HUES6 (cell line): Measurements from ENCODE around the gene HDHD2.
"Not testable (repeated sequence)": the region's sequence is repeated elsewhere in the genome, so short reads cannot be mapped to it uniquely, and the experiment has no call there.

Experiments
- H3K27ac ChIP-seq: 2 replicates; pipeline ENCODE4 v1.7.0; 2013; ENCODE audit warnings: low read depth, mild to moderate bottlenecking, low read length, inconsistent platforms
- H3K27me3 ChIP-seq: 2 replicates; pipeline ENCODE4 v1.6.1; 2013; ENCODE audit warnings: low read length; ENCODE audit not compliant: control insufficient read depth, insufficient read depth
- H3K36me3 ChIP-seq: 2 replicates; pipeline ENCODE4 v1.6.1; 2013; ENCODE audit warnings: low read length; ENCODE audit not compliant: control insufficient read depth, insufficient read depth
- H3K4me1 ChIP-seq: 2 replicates; pipeline ENCODE4 v1.6.1; 2013; ENCODE audit warnings: low read length; ENCODE audit not compliant: control insufficient read depth, insufficient read depth
- H3K4me3 ChIP-seq: 2 replicates; pipeline ENCODE4 v1.5.1; 2013; ENCODE audit warnings: low read depth, low read length
- H3K9ac ChIP-seq: one replicate; pipeline ENCODE4 v1.6.1; 2013; ENCODE audit warnings: mild to moderate bottlenecking, low read length
- H3K9me3 ChIP-seq: 2 replicates; pipeline ENCODE4 v1.6.1; 2013; ENCODE audit warnings: low read depth, low read length; ENCODE audit not compliant: control insufficient read depth, insufficient read depth

HDHD2 gene

DNA sequence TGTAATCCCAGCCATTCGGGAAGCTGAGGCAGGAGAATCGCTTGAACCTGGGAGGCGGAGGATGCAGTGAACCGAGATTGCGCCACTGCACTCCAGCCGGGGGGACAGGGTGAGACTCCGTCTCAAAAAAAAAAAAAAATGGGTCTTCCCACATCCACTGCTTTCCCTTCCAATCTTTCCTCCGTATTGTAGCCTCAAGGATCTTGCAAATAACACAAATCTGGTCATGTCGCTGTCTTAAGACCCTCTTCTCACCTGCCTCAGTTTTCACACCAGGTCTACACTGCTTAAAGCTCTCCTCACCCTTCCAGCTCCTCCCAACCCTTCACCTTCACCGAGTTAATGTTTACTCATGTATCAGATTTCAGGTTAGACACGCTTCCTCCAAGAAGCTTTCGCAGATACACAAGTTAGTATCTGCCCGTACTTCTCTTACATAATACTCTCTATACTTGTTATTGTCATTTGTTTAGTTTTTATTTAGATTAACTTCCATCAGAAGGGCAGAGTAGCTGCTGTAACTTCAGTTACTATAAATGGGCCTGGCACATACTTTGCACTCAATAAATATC is 24.3 kb upstream of the HDHD2 start:
- Histone ChIP-seq H3K4me1 (peaks cover 7% of the 10 kb centered on the region), H3K9ac (no peak overlapping the region), H3K9me3 (no peaks in the 10 kb centered on the region), H3K27me3 (no peaks in the 10 kb centered on the region), H3K4me3 (peak overlapping the region; percentile 99), H3K36me3 (no peaks in the 10 kb centered on the region), H3K27ac (no peak overlapping the region)

DNA sequence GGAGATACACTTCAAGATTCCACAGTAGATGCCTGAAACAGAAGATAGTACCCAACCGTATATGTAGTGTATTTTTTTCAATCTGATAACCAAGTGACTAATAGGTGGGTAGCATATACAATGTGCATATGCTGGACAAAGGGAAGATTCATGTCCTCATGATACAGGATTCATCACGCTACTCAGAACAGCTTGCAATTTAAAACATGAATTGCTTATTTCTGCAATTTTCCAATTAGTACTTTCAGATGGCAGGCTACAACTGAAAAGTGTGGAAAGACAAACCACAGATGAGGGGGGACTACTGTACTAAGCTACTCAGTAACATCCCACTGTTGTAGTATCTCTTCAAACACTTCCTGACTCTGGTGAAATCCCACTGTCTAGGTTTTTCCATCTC is 22.2 kb upstream of the HDHD2 start:
- Histone ChIP-seq H3K27me3 (no peaks in the 10 kb centered on the region), H3K9ac (no peak overlapping the region), H3K36me3 (no peaks in the 10 kb centered on the region), H3K4me3 (no peak overlapping the region), H3K9me3 (no peaks in the 10 kb centered on the region), H3K27ac (no peak overlapping the region), H3K4me1 (peaks cover 7% of the 10 kb centered on the region)

DNA sequence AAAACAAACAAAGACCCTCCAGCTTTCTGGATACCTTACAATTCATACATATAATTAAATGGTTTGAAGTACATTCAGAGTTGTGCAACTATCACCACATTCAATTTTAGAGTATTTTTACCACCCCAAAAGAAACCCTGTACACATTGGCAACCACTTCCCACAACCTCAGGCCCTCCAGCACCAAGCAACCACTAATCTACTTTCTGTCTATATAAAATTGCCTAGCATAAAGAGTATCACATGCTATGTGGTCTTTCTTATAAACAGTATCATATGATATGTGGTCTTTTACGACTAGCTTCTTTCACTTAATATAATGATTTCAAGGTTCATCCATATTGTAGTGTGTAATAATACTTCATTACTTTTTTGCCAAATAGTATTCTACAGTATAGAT is 18.6 kb upstream of the HDHD2 start:
- Histone ChIP-seq H3K9ac (no peak overlapping the region), H3K4me3 (no peak overlapping the region), H3K4me1 (no peaks in the 10 kb centered on the region)

DNA sequence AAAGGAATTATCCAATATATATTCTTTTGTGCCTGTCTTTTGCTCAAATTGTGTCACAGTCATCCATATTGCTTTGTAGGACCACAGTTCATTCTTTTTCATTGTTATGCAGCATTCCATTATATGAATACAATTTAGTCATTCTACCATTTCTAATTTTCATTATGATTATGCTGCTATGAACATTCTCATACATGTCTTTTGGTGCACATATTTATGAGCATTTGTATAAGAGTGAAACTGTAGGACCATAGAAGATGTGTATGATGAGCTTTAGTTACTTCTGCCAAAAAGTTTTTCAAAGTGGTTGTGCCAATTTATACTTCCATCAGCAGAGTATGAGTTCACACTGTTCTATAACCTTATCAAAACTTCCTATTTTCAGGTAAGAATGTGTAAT is 18.2 kb upstream of the HDHD2 start:
- H3K27ac ChIP-seq, result no peak overlapping the region
- no peak overlapping the region for H3K4me3 ChIP-seq
- H3K4me1 ChIP-seq, result no peaks in the 10 kb centered on the region
- H3K9me3 ChIP-seq, result no peaks in the 10 kb centered on the region
- no peaks in the 10 kb centered on the region for H3K27me3 ChIP-seq
- no peaks in the 10 kb centered on the region for H3K36me3 ChIP-seq
- no peak overlapping the region for H3K9ac ChIP-seq

More for the DNA sequence above, 18.6 kb upstream of the HDHD2 start:
- H3K27ac ChIP-seq, result no peak overlapping the region
- H3K9me3 ChIP-seq, result no peaks in the 10 kb centered on the region
- H3K27me3 ChIP-seq, result no peaks in the 10 kb centered on the region
- no peaks in the 10 kb centered on the region for H3K36me3 ChIP-seq

DNA sequence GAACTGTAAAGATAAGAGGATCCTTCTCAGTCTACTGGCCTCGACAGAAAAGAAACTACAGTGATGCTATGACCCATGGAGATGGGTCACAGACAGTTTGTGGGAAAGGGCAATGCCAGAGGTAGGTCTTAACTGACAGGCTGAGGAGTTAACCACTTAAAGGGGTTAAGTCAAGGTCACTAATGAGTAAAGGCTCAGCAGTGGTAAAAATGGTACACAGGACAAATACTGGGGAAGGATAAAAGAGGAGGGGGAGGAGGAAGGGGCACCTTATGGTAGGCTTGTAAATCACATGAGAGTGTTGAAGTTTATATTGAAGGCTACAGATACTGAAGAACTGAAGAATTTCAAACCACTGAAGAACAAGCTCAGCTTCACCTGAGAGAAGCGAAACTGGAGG is 16.0 kb upstream of the HDHD2 start:
- Histone ChIP-seq H3K36me3 (no peaks in the 10 kb centered on the region), H3K4me3 (no peak overlapping the region), H3K9me3 (no peaks in the 10 kb centered on the region), H3K27ac (no peak overlapping the region), H3K4me1 (no peaks in the 10 kb centered on the region), H3K9ac (no peak overlapping the region), H3K27me3 (no peaks in the 10 kb centered on the region)

DNA sequence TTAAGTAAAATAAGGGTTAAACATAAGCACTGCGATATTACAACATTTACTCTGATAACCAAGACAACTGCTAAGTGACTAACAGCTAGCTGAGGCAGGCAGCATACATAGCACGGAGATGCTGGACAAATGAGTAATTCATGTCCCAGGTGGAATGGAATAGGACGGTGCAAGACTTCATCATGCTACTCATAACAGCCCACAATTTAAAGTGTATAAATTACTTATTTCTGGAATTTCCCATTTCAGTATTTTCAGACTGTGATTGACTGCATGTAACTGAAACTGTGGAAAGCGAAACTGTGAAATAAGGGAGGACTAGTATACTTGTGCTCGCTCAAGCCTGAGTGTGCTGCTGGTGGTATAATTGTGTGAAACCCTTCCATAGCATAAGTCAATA is 12.9 kb upstream of the HDHD2 start:
- Histone ChIP-seq H3K9ac (no peak overlapping the region), H3K27ac (no peak overlapping the region), H3K36me3 (0 out of 2 replicates have a peak, but pooled peaks cover 3% of the 10 kb centered on the region), H3K4me1 (peaks cover 18% of the 10 kb centered on the region), H3K4me3 (no peak overlapping the region), H3K9me3 (no peaks in the 10 kb centered on the region), H3K27me3 (no peaks in the 10 kb centered on the region)

DNA sequence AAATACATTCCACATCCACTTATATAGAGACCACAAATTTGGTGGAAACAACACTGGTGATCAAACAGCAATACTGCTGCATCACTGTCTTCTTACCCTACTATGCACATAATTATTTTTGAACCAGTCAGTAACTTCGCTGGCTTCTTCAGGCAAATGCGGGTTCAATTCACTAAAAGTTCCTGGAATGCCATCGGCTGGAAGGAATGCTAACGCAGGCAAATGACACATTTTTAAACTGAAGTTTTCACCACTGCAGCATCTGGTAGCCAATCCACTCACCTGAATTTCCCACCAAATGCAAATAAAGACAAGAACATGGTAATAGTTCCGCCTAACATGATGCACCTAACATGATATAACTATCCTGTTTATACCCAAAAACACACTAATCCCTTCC is 10.0 kb upstream of the HDHD2 start:
- Histone ChIP-seq H3K9ac (no peak overlapping the region), H3K4me1 (peaks cover 18% of the 10 kb centered on the region), H3K4me3 (no peak overlapping the region), H3K27ac (no peak overlapping the region; the same call in 1 of the 2 replicates), H3K9me3 (no peaks in the 10 kb centered on the region), H3K36me3 (peaks cover 6% of the 10 kb centered on the region), H3K27me3 (no peaks in the 10 kb centered on the region)

DNA sequence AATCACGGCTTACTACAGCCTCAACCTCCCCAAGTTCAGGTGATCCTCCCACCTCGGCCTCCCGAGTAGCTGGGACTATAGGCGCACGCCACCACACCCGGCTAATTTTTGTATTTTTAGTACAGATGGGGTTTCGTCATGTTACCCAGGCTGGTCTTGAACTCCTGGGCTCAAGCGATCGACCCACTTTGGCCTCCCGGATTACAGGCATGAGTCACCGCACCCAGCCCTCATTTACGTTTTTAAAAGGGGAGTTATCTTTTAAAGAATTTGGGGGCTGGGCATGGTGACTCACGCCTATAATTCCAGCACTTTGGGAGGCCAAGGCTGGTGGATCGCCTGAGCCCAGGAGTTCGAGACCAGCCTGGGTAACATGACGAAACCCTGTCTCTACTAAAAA is 8.1 kb upstream of the HDHD2 start:
- H3K27me3 ChIP-seq, H3K9me3 ChIP-seq, H3K4me3 ChIP-seq, H3K27ac ChIP-seq, H3K9ac ChIP-seq: not testable (repeated sequence)
- Histone ChIP-seq H3K36me3 (peaks cover 22% of the 10 kb centered on the region), H3K4me1 (peaks cover 18% of the 10 kb centered on the region)

DNA sequence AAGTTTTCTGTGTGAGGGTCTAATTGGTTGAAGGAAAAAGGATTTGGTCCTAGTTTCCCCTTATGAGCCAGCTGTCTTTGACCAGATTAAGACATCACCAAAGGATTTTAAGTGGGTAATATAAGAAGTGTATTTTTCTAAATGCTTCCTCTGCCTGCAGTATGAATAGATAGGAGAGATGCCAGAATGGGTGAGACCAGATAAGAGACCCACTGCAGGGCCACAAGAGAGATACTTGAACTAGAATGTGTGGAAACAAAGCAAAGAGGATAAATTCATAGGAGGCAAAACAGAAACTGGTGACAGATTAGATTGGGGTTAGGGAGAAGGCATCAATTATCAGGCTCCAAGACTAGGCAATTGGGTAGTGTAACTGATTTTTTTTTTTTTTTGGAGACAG is 1.1 kb upstream of the HDHD2 start:
- H3K36me3 ChIP-seq, result peaks cover 20% of the 10 kb centered on the region
- peaks cover 5% of the 10 kb centered on the region; the same call in 1 of the 2 replicates for H3K4me1 ChIP-seq
- H3K9ac ChIP-seq, result no peak overlapping the region
- H3K9me3 ChIP-seq, result no peaks in the 10 kb centered on the region
- H3K4me3 ChIP-seq, result peak overlapping the region; percentile 86
- H3K27me3 ChIP-seq, result no peaks in the 10 kb centered on the region
- no peak overlapping the region for H3K27ac ChIP-seq

DNA sequence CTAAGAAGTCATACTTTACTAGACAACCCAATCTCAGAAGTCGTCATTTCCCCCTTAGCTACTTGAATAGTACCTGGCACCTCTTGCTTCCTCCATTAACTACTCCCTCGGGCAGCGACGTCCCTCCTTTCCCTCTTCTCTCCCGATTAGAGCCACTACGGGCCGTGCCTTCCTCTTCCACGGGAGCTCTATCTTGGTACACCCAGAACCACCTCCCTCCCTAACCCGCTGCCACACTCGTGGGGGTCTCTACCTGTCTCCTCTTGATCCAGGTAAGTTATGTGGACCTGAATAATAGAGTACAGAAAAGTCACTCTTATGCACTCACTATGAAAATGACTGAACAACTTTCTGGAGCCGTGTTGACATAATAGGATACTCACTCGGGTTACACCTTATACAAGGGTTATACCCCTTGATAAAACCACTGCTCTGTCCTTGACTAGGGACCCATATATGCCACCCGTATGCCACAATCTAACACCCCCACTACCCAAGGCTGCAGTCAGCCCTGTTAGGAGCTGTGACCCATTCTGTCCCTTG is 595 bp upstream of the HDHD2 start:
- Histone ChIP-seq H3K4me3 (peak overlapping the region; percentile 86), H3K27ac (peak overlapping the region; percentile 67), H3K9ac (peak overlapping the region; percentile 91), H3K36me3 (peaks cover 20% of the 10 kb centered on the region), H3K27me3 (no peaks in the 10 kb centered on the region), H3K9me3 (no peaks in the 10 kb centered on the region), H3K4me1 (peaks cover 5% of the 10 kb centered on the region; the same call in 1 of the 2 replicates)

DNA sequence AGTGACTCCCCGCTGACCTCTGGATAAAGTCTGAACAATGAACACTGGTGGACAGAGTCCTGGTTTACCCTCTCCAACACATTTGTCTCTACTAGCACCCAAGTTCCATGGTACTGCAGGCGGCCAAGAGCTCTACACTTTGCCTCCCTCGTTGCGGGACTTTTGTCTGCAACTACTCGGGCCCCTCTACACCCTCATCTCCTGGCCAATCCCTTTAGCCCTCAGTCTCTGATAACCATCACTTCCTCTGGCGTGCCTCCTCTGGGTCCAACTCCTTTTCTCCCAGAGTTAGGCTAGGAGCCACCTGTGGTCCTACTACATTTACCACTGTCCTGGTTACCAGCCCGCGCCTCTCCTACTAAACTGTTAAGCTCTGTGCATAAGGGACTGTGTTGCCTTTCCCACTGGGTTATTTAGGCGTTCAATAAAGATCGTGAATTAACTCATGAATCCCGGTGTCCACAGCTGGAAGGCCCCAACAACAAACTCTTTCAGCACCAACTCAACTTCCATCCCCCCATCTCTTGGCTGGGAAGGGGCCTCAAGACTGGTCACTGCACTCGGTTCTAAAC is 757 bp downstream of the HDHD2 start:
- H3K27me3 ChIP-seq, result no peaks in the 10 kb centered on the region
- peaks cover 9% of the 10 kb centered on the region for H3K36me3 ChIP-seq
- peak overlapping the region; percentile 91 for H3K9ac ChIP-seq
- peak overlapping the region; percentile 67 for H3K27ac ChIP-seq
- H3K4me3 ChIP-seq, result peak overlapping the region; percentile 86
- peaks cover 5% of the 10 kb centered on the region; the same call in 1 of the 2 replicates for H3K4me1 ChIP-seq
- H3K9me3 ChIP-seq, result no peaks in the 10 kb centered on the region
